Ascending aorta (tissue), 2 donors: Measurements from ENCODE around the gene EGLN3. TPM values are rescaled to one million over a fixed set of nuclear protein-coding genes. Genes with fewer than 3 reads are reported as not detected.

Experiments used
- DNase-seq, 2 donors: peaks; one replicate each; pipeline ENCODE4 v3.0.0-alpha.2; 2019; ENCODE audit warnings: low spot score in 2 of 2
- H3K27ac ChIP-seq, 2 donors: fragments of 200-600 bp; sonication (generic); one replicate each; pipeline ENCODE4 v1.5.1; 2016 to 2017; ENCODE audit warnings: mild to moderate bottlenecking in 1 of 2
- H3K27me3 ChIP-seq: fragments of 200-600 bp; sonication (generic); one replicate; pipeline ENCODE4 v1.5.1; 2017
- H3K36me3 ChIP-seq, 2 donors: fragments of 200-600 bp; sonication (generic); one replicate each; pipeline ENCODE4 v1.5.1; 2016
- H3K4me1 ChIP-seq, 2 donors: fragments of 200-600 bp; sonication (generic); one replicate each; pipeline ENCODE4 v1.5.1; 2016 to 2017; ENCODE audit warnings: mild to moderate bottlenecking in 1 of 2
- H3K4me3 ChIP-seq, 2 donors: fragments of 200-600 bp; sonication (generic); one replicate each; pipeline ENCODE4 v1.5.1; 2016 to 2017; ENCODE audit warnings: mild to moderate bottlenecking in 1 of 2
- H3K9me3 ChIP-seq, 2 donors: fragments of 200-600 bp; sonication (generic); one replicate each; pipeline ENCODE4 v1.5.1; 2016
- CTCF ChIP-seq, 3 experiments: fragments of 200-600 bp in 2 of 3; fragments of 450-650 bp in 1 of 3; sonication (generic) in 2 of 3; IDR thresholded peaks; one replicate each; pipeline ENCODE4 v1.5.1; 2016 to 2019; ENCODE audit warnings: antibody characterized with exemption in 3 of 3, mild to moderate bottlenecking in 1 of 3, moderate library complexity in 1 of 3
- intact Hi-C: fragments of 100-400 bp; cut with DNase I; formaldehyde crosslinking; loops from one replicate; pipeline ENCODE4 v1.15.1; 2023
- total RNA-seq: library from RNA; depleted of rRNA; stranded (reverse); fragments of >200 nt; gene quantifications from one replicate; pipeline ENCODE4 v1.1.0, GENCODE V29; 2016

The EGLN3 gene
- total RNA-seq: 5.9 TPM

GRCh38 chr14:33950320-33951182, at the start of gene EGLN3:
TSS of gene EGLN3 (minus strand) at chr14:33951074. CDS start at chr14:33950752, 322 bp downstream.
- intact Hi-C loops: loop anchor here (1.0 to 2.0 kb wide), 3 partner anchors 35 to 110 kb away; no protein-coding TSS in a partner anchor
- Histone ChIP-seq H3K36me3 (no peaks in the 10 kb centered on the region), H3K27ac (peak within 1 kb of the TSS; percentile 78 to 79), H3K27me3 (no peaks in the 10 kb centered on the region), H3K9me3 (no peaks in the 10 kb centered on the region), H3K4me1 (peaks cover 0 to 8% of the 10 kb centered on the region in 2 donors), H3K4me3 (peak within 1 kb of the TSS; percentile 64 to 88)
- peak; percentile 40 to 94 for DNase-seq
- TF ChIP-seq CTCF (IDR thresholded peaks at IDR 0.05): no peak

DNA sequence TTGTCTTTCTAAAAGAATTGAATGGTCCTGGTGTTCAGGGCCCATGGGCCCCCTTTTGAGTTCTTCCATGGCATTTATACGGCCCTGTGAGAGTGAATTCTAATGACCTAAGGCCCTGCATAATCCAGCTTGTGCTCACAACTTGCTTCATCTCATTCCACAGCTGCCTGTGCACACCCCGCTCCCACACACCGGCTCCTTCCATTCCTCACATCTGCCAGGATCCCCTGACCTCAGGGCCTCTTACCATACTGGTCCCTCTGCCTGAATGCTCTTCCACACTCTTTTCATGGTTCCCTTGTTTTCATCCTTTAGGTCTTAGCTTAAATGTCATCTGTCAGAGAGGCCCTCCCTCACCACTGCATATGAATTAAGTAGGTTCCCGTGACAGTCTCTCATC, 49.5 kb upstream of the EGLN3 start:
- Histone ChIP-seq H3K27me3 (no peaks in the 10 kb centered on the region), H3K27ac (no peak overlapping the region), H3K4me1 (no peaks in the 10 kb centered on the region), H3K36me3 (no peaks in the 10 kb centered on the region), H3K9me3 (no peaks in the 10 kb centered on the region), H3K4me3 (no peak overlapping the region)
- intact Hi-C loops: no loop called here
- no peak for DNase-seq
- no peak for TF ChIP-seq CTCF (IDR thresholded peaks at IDR 0.05)

- Histone ChIP-seq H3K4me1 (no peaks in the 10 kb centered on the region), H3K27ac (no peak overlapping the region), H3K27me3 (no peaks in the 10 kb centered on the region), H3K4me3 (no peak overlapping the region), H3K9me3 (no peaks in the 10 kb centered on the region), H3K36me3 (no peaks in the 10 kb centered on the region)
- no peak for TF ChIP-seq CTCF (IDR thresholded peaks at IDR 0.05)
- DNase-seq: no peak
- intact Hi-C loops: no loop called here
Observed at GRCh38 chr14:33999771-34000291, 49.0 kb upstream of the EGLN3 start.

GRCh38 chr14:33997611-33998010, 46.7 kb upstream of the EGLN3 start:
- no peaks in the 10 kb centered on the region for H3K27me3 ChIP-seq
- intact Hi-C loops: no loop called here
- no peaks in the 10 kb centered on the region for H3K9me3 ChIP-seq
- no peaks in the 10 kb centered on the region for H3K36me3 ChIP-seq
- no peak overlapping the region for H3K27ac ChIP-seq
- H3K4me3 ChIP-seq: no peak overlapping the region
- H3K4me1 ChIP-seq: no peaks in the 10 kb centered on the region
- DNase-seq: no peak
- no peak for TF ChIP-seq CTCF (IDR thresholded peaks at IDR 0.05)

DNA sequence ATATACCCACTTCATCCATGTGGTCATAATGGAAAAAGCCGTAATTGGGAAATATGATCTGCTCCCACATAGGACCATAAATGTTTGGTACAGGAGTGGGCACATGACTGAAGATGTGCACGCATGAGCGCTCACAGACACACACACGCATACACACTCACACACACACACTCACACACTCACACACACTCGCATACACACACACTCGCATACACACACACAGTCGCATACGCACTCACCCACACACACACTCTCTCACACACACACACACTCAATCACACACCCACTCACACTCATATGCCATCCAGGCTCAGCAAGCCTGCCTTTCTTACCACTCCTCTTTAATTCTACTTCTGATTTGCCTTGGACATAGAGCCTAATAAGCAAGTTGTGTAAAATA, 45.6 kb upstream of the EGLN3 start:
- Histone ChIP-seq H3K27ac (no peak overlapping the region), H3K27me3 (no peaks in the 10 kb centered on the region), H3K9me3 (no peaks in the 10 kb centered on the region), H3K4me1 (no peaks in the 10 kb centered on the region), H3K36me3 (no peaks in the 10 kb centered on the region), H3K4me3 (no peak overlapping the region)
- DNase-seq: no peak
- TF ChIP-seq CTCF (IDR thresholded peaks at IDR 0.05): no peak
- intact Hi-C loops: no loop called here
